Suprapubic skin (tissue), 4 donors: ENCODE measurements around the gene COL9A3. TPM values are rescaled to one million over a fixed set of nuclear protein-coding genes. Genes with fewer than 3 reads are reported as not detected.

Source experiments
- DNase-seq, 2 donors: peaks; one replicate each; pipeline ENCODE4 v3.0.0-alpha.2; 2019; ENCODE audit warnings: low spot score in 2 of 2
- H3K27ac ChIP-seq: fragments of 200-600 bp; sonication (generic); one replicate; pipeline ENCODE4 v1.5.1; 2019
- H3K27me3 ChIP-seq: fragments of 200-600 bp; sonication (generic); one replicate; pipeline ENCODE4 v1.5.1; 2019
- H3K36me3 ChIP-seq: fragments of 200-600 bp; sonication (generic); one replicate; pipeline ENCODE4 v1.5.1; 2019
- H3K4me1 ChIP-seq: fragments of 200-600 bp; sonication (generic); one replicate; pipeline ENCODE4 v1.5.1; 2019
- H3K4me3 ChIP-seq: fragments of 200-600 bp; sonication (generic); one replicate; pipeline ENCODE4 v1.5.1; 2019; ENCODE audit warnings: mild to moderate bottlenecking
- H3K9me3 ChIP-seq: fragments of 200-600 bp; sonication (generic); one replicate; pipeline ENCODE4 v1.5.1; 2019
- EP300 ChIP-seq: sonication (generic); formaldehyde crosslinking; IDR thresholded peaks from one replicate; pipeline ENCODE4 v1.6.1; 2017; ENCODE audit warnings: antibody characterized with exemption
- POLR2A ChIP-seq, 2 donors: fragments of 450-650 bp; IDR thresholded peaks; one replicate each; pipeline ENCODE4 v1.6.1; 2017; ENCODE audit warnings: antibody characterized with exemption in 2 of 2, mild to moderate bottlenecking in 2 of 2, moderate library complexity in 2 of 2
- POLR2AphosphoS5 ChIP-seq, 3 donors: sonication (generic); formaldehyde crosslinking; IDR thresholded peaks; one replicate each; pipeline ENCODE4 v1.6.1; 2017; ENCODE audit warnings: antibody characterized with exemption in 3 of 3
- WGBS: methylation state at CpG from one replicate; pipeline ENCODE4 v1.1.5; 2018; 5-methylcytosine and 5-hydroxymethylcytosine counted together
- total RNA-seq, 4 donors: library from RNA; depleted of rRNA; stranded (reverse); fragments of >200 nt; gene quantifications; one replicate each; pipeline ENCODE4 v1.1.0, GENCODE V29; 2016
- TF ChIP-seq, protein P1 (sequence below), 2 donors: fragments of 200-600 bp in 1 of 2; fragments of 450-650 bp in 1 of 2; sonication (generic) in 1 of 2; IDR thresholded peaks; one replicate each; pipeline ENCODE4 v1.5.1; 2016 to 2019; ENCODE audit warnings: antibody characterized with exemption in 2 of 2, mild to moderate bottlenecking in 1 of 2, moderate library complexity in 1 of 2

The COL9A3 gene
- total RNA-seq, 4 donors from 2014 or later, result 6.1 to 11.3 (median 8.1) TPM

DNA sequence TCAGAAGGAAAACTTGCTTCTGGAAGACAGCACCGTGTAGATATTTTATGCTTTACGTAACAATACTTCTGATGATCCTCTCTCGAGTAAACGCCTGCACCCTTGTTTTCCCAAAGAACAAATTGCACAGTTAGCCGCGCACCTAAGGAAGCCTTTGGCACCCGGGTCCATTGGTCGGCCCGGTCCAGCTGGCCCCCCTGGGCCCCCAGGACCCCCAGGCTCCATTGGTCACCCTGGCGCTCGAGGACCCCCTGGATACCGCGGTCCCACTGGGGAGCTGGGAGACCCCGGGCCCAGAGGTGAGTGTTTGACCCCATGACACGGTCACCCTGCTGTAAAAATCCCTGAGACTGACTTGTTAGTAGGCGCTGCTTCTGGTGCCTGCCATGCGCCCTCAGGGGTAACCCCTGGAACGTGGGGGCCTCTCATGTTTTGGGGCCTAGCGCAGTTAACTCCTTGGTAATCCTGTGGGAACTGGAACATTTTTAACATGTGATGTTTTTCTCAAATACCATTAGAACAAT lies 20.2 kb downstream of the COL9A3 start:
- Histone ChIP-seq H3K4me3 (peak overlapping the region; percentile 37), H3K27ac (no peak overlapping the region)

DNA sequence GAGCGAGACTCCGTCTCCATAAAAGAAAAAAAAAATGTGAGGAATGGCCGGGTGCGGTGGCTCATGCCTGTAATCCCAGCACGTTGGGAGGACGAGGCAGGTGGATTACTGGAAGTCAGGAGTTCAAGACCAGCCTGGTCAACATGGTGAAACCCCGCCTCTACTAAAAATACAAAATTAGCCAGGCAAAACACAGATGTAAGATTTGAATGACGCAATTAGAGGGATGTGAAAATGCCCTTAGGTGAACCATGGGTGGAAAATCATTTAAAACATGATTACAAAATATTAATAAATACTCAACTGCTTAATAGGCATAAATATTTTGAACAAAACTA lies 20.9 kb downstream of the COL9A3 start:
- no peaks in the 10 kb centered on the region for H3K36me3 ChIP-seq
- H3K27me3 ChIP-seq, result peaks cover 2% of the 10 kb centered on the region
- no peak for TF ChIP-seq POLR2A (IDR thresholded peaks at IDR 0.05)
- H3K9me3 ChIP-seq, result no peaks in the 10 kb centered on the region
- H3K4me1 ChIP-seq, result peaks cover 25% of the 10 kb centered on the region
- WGBS, result 65% methylated on average over 8 of the region's 8 CpGs
- H3K4me3 ChIP-seq, result no peak overlapping the region
- peak in 1 of 2 donors; percentile 46 for DNase-seq
- H3K27ac ChIP-seq, result no peak overlapping the region

More for the DNA sequence above, 20.2 kb downstream of the COL9A3 start:
- Histone ChIP-seq H3K4me1 (peaks cover 32% of the 10 kb centered on the region), H3K27me3 (peaks cover 2% of the 10 kb centered on the region), H3K36me3 (no peaks in the 10 kb centered on the region), H3K9me3 (no peaks in the 10 kb centered on the region)
- peak in 1 of 2 donors; percentile 48 for DNase-seq
- 83% methylated on average over 19 of the region's 19 CpGs for WGBS
- TF ChIP-seq POLR2AphosphoS5 (IDR thresholded peaks at IDR 0.05) (no peak), EP300 (no peak), POLR2A (IDR thresholded peaks at IDR 0.05) (no peak)
- TF ChIP-seq, protein P1, sequence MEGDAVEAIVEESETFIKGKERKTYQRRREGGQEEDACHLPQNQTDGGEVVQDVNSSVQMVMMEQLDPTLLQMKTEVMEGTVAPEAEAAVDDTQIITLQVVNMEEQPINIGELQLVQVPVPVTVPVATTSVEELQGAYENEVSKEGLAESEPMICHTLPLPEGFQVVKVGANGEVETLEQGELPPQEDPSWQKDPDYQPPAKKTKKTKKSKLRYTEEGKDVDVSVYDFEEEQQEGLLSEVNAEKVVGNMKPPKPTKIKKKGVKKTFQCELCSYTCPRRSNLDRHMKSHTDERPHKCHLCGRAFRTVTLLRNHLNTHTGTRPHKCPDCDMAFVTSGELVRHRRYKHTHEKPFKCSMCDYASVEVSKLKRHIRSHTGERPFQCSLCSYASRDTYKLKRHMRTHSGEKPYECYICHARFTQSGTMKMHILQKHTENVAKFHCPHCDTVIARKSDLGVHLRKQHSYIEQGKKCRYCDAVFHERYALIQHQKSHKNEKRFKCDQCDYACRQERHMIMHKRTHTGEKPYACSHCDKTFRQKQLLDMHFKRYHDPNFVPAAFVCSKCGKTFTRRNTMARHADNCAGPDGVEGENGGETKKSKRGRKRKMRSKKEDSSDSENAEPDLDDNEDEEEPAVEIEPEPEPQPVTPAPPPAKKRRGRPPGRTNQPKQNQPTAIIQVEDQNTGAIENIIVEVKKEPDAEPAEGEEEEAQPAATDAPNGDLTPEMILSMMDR (IDR thresholded peaks at IDR 0.05), result no peak

DNA sequence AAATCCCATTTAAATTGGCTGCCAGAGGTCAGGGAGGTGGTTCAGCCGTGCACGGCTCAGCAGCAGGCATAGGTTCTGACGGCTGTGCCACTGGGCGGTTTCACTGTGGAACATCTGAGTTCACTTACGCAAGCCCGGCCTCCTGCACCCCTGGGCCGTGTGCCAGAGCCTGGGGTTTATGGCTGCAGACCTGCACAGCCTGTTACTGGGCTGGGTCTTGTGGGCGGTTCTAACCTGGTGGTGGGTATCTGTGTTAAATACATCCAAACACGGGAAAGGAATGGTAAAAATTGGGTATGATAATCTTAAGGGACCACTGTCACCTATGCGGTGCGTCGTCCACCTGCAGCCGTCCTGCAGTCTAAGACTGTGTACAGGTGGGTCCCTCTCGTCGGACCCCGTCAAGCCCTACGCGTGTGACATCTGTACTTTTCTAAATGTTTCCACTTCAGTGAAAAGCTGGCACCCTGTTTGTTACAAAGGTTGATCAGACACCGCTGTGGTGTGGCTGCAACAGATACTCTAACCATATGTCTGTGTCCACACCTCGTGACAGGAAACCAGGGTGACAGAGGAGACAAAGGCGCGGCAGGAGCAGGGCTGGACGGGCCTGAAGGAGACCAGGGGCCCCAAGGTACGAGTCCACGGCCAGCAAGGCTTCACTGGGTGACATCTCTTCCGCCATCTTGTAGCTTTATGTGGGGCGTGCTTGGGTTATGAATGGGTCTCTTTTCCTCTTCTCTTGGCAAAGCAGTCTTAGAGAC lies 21.5 kb downstream of the COL9A3 start:
- TF ChIP-seq, protein P1 (IDR thresholded peaks at IDR 0.05), result no peak
- TF ChIP-seq EP300, result no peak
- TF ChIP-seq POLR2AphosphoS5 (IDR thresholded peaks at IDR 0.05), result no peak
- Histone ChIP-seq H3K27me3 (peaks cover 2% of the 10 kb centered on the region), H3K36me3 (no peaks in the 10 kb centered on the region), H3K27ac (no peak overlapping the region), H3K9me3 (no peaks in the 10 kb centered on the region), H3K4me3 (no peak overlapping the region), H3K4me1 (peaks cover 25% of the 10 kb centered on the region)
- WGBS, result 67% methylated on average over 27 of the region's 27 CpGs
- DNase-seq, result peak in 1 of 2 donors; percentile 86

DNA sequence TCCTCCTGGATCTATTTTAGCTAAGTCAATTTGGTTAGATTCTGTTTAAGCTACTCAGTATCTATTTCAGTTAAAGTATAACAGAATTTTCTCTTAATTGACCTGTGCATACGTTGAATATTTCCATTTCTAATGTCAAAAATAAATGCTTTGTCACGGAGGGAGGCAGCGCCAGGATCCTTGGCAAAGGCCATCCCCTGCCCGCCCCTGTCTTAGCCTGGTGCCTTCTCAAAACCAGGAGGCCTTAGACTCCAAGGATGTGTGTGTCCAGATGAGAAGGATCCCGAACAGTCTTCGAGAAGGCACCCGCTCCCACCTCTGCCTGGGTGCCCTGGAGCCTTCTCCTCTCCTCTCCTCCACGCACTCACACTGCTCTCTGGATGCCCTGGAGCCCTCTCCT lies 22.4 kb downstream of the COL9A3 start:
- Histone ChIP-seq H3K27ac (no peak overlapping the region), H3K4me3 (no peak overlapping the region), H3K4me1 (peaks cover 25% of the 10 kb centered on the region), H3K27me3 (peaks cover 2% of the 10 kb centered on the region), H3K9me3 (no peaks in the 10 kb centered on the region), H3K36me3 (no peaks in the 10 kb centered on the region)
- WGBS, result 86% methylated on average over 8 of the region's 8 CpGs
- TF ChIP-seq, protein P1 (IDR thresholded peaks at IDR 0.05), result no peak
- TF ChIP-seq POLR2AphosphoS5 (IDR thresholded peaks at IDR 0.05), result no peak
- TF ChIP-seq POLR2A (IDR thresholded peaks at IDR 0.05), result no peak
- TF ChIP-seq EP300, result no peak
- DNase-seq, result no peak

DNA sequence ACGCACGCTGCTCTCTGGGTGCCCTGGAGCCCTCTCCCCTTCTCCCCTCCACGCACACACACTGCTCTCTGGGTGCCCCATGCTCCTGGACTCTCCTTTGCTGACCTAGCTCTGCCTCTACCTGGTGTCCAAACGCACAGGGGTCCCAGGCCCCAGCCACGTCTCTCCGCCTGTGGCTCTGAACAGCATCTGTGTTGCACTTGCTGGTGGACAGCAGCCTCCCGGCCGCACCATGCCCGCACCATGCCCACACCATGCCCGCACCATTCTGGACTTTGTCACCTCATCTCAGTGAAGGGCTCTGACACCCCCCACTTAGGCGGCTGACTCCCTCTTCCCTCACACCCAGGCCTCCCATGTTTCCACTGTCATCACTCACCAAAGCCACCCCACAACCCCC lies 23.0 kb downstream of the COL9A3 start:
- peaks cover 25% of the 10 kb centered on the region for H3K4me1 ChIP-seq
- no peaks in the 10 kb centered on the region for H3K9me3 ChIP-seq
- no peaks in the 10 kb centered on the region for H3K36me3 ChIP-seq
- H3K27me3 ChIP-seq, result peaks cover 2% of the 10 kb centered on the region
- H3K27ac ChIP-seq, result no peak overlapping the region
- 86% methylated on average over 11 of the region's 11 CpGs for WGBS
- no peak for DNase-seq
- H3K4me3 ChIP-seq, result no peak overlapping the region
- TF ChIP-seq POLR2A (IDR thresholded peaks at IDR 0.05) (no peak), POLR2AphosphoS5 (IDR thresholded peaks at IDR 0.05) (no peak), EP300 (no peak)
- TF ChIP-seq, protein P1 (IDR thresholded peaks at IDR 0.05), result no peak
